ENCODE measurements around the gene LILRA5.
"Not testable (repeated sequence)": the region's sequence is repeated elsewhere in the genome, so short reads cannot be mapped to it uniquely, and the experiment has no call there.

DNA sequence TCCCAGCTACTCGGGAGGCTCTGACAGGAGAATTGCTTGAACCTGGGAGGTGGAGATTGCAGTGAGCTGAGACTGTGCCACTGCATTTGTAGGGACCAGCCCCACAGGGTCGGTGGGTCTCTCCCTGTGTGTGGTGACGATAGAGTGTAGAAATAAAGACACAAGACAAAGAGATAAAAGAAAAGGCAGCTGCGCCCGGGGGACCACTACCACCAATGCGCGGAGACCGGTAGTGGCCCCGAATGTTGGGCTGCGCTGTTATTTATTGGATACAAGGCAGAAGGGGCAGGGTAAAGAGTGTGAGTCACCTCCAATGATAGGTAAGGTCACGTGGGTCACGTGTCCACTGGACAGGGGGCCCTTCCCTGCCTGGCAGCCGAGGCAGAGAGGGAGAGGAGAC, 9.3 kb upstream of the LILRA5 start:
- not testable (repeated sequence) for TF ChIP-seq EP300 (IDR thresholded peaks at IDR 0.05; ENCODE audit: borderline replicate concordance in 1 of 2, control insufficient read depth in 1 of 2, low read depth in 2 of 2, low read length in 2 of 2); CTCF (IDR thresholded peaks at IDR 0.05 in 2 of 3, conservative IDR thresholded peaks at IDR 0.05 in 1 of 3; ENCODE audit: control insufficient read depth in 2 of 3, extremely low read depth in 1 of 3, insufficient read depth in 1 of 3, low read depth in 3 of 3, low read length in 3 of 3); HCFC1 (IDR thresholded peaks at IDR 0.05; ENCODE audit: low read length); ASH2L (IDR thresholded peaks at IDR 0.05; ENCODE audit: borderline replicate concordance, low read depth); BRCA1 (IDR thresholded peaks at IDR 0.05; ENCODE audit: low read depth, low read length); PRDM15 (CRISPR knock-in tag; IDR thresholded peaks at IDR 0.05); POLR2A (IDR thresholded peaks at IDR 0.05; ENCODE audit: low read depth, low read length)
- TF ChIP-seq, protein P1, sequence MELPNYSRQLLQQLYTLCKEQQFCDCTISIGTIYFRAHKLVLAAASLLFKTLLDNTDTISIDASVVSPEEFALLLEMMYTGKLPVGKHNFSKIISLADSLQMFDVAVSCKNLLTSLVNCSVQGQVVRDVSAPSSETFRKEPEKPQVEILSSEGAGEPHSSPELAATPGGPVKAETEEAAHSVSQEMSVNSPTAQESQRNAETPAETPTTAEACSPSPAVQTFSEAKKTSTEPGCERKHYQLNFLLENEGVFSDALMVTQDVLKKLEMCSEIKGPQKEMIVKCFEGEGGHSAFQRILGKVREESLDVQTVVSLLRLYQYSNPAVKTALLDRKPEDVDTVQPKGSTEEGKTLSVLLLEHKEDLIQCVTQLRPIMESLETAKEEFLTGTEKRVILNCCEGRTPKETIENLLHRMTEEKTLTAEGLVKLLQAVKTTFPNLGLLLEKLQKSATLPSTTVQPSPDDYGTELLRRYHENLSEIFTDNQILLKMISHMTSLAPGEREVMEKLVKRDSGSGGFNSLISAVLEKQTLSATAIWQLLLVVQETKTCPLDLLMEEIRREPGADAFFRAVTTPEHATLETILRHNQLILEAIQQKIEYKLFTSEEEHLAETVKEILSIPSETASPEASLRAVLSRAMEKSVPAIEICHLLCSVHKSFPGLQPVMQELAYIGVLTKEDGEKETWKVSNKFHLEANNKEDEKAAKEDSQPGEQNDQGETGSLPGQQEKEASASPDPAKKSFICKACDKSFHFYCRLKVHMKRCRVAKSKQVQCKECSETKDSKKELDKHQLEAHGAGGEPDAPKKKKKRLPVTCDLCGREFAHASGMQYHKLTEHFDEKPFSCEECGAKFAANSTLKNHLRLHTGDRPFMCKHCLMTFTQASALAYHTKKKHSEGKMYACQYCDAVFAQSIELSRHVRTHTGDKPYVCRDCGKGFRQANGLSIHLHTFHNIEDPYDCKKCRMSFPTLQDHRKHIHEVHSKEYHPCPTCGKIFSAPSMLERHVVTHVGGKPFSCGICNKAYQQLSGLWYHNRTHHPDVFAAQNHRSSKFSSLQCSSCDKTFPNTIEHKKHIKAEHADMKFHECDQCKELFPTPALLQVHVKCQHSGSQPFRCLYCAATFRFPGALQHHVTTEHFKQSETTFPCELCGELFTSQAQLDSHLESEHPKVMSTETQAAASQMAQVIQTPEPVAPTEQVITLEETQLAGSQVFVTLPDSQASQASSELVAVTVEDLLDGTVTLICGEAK (IDR thresholded peaks at IDR 0.05; ENCODE audit: borderline replicate concordance): not testable (repeated sequence)
